Fibroblast of peridontal ligament (primary cell): Measurements from ENCODE around the gene HOXA6.

Source experiments
- DNase-seq: peaks from one replicate; pipeline ENCODE4 v3.0.0-alpha.2; 2010; ENCODE audit errors: extremely low read depth

Gene HOXA6

DNA sequence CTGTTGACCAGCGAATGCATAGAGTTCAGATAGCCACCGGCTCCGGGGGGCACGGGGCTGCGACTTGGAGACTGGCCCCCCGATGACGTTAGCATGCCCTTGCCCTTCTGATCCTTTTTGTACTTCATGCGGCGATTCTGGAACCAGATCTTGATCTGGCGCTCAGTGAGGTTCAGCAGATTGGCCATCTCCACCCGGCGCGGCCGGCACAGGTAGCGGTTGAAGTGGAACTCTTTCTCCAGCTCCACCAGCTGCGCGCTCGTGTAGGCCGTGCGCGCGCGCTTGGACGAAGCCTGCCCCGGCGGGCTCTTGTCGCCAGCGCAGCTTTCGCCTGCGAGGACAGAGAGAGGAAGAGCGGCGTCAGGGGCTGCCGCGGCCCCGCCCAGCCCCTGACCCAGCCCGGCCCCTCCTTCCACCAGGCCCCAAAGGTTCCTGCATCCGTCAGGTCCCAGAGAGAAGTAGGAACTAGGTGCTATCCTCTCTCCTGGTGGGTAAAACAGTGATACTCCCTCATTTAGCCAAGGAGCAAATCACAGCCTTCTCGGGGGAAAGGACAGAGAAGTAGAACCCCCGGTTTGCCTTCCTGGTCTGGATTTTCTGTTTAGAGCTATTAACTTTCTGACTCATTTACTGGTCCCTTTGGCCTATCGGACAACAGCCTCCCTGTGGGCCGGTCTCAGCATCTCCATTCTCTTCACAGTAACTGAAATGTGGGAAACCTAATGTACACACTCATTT lies 39.0 kb downstream of the HOXA6 start:
- no peak for DNase-seq

DNA sequence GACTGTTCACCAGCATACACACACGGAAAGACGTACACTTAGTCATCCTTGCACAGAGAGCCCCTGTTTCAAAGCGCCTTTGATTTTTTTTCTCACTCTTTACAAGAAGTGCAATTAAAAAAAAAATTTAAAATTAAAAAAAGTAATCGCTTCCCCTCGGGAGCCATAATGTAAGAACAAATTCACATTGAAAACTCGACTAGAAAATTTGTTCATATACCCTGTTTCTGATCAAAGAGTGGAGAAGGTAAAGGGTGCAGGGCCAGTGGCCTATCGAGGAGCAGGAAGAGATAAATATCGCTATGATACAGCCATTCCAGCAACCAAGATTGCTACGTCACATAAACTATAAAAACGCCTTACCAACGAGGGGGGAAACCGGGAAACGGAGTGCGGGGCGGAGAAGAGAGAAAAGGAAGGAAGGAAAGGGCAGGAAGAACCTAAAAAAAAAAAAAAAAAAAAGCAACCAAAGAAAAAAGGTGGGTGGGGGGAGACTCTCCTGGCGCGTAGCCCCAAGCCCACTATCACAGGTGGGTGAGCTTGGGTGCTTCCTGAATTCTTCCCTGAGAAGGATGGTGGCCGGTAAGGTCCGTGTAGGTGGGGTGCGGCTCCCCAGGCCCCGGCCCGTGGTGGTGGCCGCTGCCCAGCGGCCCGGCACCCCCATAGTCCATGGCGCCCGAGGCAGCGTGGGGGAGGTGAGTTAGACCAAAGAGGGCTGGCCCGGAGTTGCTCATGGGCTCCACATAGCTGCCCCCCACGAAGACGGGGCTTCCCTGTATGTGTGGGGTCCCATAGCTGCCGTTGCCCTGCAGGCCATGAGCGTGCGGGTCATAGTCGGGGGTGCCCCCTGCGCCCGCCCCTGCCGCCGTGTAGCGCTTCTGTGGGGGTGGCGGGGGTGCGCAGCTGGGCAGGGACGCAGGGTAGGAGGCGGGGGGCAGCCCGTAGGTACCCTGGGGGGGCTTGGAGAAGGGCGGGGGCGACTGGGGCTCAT lies 39.9 kb downstream of the HOXA6 start:
- no peak for DNase-seq

DNA sequence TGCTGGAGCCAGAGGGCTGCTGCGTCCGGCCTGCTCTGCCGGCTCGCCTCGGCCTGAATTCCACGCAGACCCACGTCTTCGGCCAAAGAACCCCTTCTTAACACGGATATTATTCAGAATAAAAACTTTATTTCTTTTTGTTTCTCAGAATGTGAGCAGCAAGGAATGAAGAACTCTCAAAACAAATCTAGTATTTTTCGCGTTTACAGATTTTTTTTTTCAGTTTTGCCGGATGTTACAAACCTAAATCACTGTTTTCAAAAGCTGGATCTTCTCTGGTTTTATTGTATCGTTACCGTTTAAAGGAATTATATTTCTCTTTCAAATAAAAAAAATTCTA lies 40.7 kb downstream of the HOXA6 start:
- DNase-seq: no peak

DNA sequence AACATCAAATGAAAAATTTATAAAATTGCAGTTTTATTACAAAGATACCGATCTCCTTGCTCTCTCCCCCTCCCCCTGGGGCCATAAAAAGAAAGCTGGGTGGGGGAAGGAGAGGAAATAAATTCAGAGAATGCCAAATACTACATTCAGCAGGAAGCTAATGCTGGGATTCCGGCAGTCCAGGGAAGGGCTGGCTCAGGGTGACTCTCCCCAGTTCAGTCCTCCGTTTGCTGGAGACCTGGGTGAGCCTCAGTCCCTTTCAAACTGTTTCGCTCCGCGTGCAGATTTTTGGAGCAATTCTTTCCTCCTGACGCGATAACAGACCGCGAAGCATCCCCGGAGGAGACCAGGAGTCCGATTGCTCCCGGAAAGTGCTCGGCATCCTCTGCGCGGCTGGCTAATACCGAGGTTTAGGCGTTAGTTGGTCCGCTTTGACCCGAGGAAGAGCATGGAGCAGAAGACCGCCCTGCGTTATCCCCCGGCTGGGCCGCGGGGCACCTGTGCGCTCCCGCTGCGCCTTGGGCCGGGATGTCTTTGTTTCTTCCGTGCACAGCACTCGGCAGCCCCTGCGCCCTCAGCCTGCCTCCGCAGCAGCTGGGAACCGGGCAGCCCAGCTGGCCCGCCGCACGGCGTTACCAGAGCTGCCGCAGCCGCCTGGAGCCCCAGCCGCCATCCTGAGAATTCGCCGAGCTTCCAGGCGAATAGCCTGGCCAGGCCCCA lies 41.2 kb downstream of the HOXA6 start:
- no peak for DNase-seq

DNA sequence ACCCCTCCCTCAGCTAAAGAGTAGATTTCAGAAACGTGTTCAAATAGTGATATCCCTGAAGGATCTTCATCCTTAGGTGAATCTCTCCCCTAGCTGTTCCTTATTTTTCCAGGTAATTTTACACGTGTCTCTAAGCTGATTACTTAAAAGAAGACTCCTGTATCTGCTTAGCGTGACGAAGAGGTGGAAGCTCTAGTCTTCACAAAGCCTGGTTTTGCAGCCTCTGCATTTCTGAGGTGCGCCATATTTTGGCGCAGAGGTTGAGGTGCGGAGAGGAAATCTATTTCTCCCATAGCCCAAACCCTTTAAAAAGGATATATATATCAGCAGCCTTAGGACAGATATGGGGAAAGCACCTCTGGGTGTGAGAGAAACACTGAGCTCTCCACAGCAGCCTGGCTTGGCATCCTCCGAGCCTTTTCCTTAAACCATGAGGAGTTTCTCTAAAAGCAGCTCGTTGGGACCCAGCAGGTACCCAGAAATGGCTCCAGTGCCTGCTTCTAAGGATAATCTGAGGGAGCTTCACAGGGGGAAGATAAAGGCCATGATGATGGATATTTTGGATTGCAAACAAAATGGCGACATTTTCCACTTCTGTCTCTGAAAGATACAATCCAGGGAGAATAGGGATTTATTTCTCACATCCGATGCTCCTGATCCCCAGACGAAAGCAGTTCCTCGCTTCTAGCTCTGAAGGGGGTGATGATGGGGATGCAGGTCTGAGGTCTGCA lies 42.1 kb downstream of the HOXA6 start:
- no peak for DNase-seq

DNA sequence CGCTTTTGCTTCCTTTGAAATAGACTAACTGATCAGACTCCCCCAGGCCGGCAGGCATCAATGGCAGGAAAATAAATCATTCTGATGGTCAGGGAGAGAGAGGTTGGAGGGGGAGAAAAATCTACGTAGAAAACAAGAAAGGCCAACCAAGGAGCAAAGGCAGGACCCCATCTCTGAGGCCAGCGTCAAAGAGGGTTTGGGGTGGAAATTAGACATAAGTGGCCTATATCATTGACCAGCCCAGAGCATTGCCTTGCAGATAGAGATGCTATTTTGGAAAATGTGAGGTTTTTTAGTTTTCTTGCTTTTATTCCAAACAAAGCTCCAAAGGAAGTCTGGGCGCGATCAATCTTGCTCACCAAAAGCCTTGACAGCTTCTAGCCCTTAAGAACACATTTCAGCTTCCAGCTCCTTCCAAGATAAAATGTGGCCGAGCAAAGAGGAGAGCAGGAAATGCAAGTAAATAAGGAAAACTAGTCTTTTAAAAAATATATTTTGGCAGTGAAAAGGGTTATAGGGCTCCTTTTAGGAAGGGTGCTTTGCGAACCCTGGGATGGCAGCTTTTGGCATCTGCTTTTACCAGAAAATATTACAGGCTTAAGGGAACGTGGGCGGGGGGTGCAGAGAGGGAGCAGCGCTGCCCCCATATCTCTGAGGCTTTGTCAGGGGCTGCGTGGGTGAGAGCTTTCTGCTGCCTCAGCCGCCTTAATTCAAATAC lies 43.1 kb downstream of the HOXA6 start:
- no peak for DNase-seq

DNA sequence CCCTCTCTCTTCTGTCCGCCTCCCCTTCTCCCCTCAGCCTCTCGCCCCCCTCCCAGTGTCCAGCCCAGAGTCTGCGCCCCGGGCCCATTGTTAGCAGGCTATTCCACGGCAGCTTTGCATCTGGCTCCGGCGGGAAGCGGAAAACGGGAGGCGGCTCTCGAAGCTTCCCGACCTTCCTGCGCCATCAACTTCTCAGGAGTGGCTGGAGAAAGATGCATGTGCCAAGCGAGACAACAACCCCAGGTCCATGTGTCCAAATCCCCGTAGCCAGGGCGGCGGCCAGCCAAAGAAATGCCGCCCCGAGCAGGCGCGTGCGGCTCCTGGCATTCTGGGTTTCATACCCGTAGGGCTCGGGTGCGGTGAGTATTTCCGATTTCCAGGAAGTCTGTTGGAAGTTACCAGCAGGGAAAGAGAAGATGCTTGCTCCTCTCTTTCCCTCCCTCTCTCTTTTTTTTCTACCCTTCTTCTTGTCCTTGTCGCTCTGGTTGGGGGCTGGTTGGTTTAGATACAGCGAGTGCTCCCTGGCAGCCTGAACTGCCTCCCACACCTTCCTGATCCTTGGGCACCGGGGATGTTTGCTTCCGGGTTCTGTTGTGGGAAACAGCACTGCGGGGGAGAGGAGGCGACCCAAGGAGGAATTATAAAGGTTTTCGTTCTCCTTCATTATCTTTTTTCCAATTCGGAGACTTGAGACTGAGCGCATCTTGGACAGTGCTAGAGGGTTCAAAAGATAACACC lies 43.9 kb downstream of the HOXA6 start:
- DNase-seq: no peak

DNA sequence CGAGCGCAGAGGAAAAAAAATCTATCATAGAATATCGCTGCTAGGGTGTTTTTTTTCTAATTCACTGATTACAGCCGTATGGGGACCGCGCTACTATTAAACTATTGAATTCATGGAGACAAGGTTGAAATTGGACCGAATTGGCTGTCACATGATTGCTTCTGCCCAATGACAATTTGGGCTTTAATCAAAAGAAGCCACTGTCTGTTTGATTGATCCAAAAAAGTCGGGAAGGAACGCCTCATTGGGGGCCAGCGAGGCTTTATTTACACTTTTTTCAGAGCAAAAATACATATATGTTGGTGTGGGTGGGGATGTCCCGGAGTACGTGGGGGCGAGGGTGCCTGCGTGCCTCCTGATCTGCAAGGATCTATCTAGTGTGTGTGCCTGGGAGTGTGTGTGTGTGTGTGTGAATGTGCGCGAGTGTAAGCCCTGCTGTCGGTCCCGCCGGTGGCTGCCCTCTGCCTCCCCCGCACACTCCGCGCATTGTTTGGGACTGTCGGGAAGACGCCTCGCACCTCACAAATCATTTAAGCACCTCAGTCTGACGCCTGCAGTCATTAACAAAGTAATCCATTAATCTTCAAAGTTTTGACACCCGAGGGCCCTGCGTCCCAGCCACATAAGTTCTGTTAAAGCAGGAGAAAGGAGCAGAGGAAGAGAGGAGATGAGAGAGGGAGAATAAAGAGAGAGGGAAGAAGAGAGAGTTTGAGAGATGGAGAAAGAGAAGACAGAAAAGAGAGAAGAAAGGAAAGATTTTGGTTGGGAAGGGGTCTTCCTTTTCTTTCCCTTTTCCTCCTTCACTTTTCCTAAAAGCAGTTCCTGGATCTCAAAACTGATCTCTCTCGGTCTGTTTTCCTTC lies 44.8 kb downstream of the HOXA6 start, which contains the start of gene HOXA2:
Gene HOXA2, minus strand, starts transcription at position 103 of the 862 bp plus-strand sequence. CDS start 183 bp downstream, outside the sequence.
- no peak for DNase-seq

DNA sequence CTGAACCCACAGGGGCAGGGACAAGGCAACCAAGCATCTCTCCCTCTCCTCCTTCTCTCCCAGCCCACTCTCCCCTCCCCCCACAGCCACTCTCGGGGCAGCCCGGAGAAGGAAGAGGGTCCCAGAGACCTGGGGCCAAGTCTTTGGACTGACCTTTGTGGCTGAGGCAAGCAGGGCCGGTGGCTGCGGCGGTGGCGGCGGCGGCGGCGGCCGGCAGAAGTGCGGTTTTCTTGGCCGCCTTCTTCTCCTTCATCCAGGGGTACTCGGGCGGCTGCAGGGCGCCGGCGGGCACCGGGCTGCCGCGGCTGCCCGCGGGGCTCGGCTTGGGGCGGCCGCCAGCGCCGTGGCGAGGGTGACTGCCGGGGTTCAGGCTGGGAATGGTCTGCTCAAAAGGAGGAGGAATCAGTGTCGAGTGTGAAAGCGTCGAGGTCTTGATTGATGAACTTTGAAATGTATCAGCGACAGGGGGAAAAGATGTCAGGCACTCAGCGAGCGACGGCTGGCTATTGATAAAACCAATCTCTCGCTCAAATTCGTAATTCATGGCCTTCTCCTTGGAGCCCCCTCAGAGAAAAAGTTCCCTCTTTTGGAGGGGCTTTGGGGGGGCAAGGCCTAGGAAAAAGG lies 45.5 kb downstream of the HOXA6 start:
- DNase-seq: no peak

DNA sequence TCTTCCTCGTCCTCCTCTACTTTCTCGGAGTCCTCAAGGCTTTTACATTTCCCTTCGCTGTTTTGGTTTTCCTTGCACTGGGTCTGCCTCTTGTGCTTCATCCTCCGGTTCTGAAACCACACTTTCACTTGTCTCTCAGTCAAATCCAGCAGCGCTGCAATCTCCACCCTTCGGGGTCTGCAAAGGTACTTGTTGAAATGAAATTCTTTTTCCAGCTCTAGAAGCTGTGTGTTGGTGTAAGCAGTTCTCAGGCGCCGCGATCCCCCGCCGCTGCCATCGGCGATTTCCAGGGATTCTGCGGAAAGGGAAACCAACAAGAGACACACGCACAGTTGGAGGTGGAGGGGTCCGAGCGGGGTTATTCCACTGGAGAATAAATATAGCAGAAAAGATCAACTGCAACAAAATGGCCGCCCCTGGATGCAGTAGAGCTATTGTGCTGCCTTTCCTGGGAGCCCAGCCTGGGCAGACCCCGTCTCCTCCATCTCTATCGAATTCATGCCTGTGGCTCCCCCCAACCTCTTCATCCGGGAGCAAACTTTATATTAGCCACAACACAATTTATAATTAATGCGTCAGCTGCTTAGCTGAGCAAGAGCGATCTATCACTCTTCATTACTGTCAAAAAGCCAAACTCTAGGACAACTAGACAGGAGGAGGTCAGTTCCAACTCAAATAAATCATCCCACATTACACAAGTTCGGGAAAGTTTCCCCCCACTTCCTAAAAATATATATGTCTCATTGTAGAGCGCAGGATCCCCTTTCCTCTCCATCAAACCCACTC lies 46.2 kb downstream of the HOXA6 start:
- DNase-seq: no peak

DNA sequence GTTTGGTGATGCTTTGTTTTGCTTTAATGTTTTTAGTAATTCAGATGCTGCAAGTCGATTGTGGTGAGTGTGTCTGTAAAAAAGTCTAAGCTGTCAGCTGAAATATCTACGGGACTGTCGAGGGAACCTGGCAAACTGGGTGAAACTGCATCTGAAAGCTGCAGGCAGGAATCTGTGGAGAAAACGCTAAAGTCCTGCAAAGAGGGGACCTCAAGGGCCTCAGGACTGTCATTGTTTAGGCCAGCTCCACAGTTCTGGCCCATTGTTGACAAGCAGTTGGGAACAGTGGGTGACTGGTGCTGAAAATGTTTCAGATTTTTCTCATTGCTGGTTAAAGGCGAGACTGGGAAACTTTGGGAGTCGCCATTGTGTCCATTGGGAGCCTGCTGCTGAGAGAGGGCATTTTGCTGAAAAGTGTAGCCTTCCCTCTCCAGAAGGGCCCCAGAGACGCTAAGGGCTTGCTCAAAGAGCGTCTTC lies 46.8 kb downstream of the HOXA6 start:
- no peak for DNase-seq

DNA sequence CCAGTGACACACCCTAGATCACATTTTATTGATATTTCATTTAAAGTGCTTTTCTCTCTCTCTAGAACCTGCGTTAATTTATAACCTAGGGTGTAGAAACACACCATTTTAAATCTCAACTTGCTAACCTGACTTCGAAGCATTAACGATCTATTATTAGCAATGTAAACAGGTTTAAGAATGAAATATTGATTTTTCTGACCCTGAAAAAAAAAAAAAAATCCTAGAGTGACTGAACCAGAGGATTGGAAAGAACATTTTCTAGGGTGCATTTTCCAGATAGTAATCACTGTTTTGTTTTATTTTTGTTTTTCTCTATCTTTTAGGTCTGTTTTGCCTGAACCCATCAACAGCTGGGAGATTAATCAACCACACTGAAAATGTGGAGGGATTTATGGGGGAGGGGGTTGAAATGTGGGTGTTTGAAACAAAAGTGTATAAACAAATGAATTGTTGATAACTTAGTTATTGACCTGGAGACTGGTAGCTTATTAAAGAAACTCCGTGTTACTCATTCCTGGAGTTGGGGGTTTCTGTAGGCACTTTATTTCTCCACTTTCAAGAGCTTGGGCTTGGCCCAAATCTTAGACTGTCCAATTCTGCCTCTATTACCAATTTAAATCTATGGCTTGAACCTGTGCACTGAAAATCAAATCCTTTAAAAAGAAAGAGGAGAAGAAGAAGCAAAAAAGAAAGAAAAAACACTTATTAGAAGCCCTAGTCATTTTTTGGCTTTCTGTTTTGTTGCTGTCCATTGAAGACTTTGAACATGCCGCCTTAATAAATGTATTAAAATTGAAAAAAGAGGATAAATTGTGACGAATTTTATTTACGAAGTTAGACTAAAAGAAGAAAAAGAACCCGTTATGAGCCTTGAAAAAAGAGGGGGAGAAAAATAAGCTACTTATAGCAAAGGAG lies 47.9 kb downstream of the HOXA6 start:
- no peak for DNase-seq

DNA sequence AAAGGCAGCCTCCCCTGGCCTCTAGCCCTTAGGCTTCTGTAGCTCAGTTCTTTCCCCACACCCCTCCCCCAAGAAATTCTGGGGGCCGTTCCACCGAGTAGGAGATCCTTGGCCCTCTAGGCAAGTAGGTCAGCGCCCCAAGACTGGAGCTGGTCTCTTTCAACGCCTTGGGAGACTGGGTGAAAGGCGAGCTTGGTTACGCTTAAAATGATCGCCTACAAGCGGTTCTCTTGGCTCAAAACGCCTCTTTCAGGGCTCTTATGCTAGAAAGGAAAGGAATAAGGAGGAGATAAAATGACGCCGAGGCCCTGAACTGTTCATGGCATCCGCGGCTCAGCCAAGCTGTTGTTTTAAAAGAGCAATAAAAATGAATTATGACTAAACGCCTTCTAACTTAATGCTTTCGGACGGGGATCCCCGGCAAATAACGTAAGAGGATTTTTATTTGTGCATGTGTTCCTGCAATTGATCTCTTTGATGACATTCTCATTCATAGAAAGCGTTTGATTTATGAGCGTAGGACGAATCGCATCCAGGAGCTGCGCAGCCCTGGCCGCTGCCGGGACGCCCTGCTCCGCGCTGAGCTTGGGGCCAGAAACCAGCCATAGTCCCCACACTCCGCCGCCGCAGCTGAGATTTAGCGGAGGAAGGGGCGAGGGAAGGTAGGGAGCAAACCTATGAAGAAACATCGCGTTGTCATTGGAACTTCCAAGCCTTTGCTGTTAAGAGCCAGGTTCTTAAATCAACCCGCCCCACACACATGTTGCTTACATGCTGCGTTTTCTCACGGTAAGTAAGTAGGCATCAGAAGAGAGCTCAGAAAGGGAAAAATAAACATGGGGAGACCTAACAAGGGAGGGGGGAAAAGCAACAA lies 48.8 kb downstream of the HOXA6 start:
- no peak for DNase-seq

DNA sequence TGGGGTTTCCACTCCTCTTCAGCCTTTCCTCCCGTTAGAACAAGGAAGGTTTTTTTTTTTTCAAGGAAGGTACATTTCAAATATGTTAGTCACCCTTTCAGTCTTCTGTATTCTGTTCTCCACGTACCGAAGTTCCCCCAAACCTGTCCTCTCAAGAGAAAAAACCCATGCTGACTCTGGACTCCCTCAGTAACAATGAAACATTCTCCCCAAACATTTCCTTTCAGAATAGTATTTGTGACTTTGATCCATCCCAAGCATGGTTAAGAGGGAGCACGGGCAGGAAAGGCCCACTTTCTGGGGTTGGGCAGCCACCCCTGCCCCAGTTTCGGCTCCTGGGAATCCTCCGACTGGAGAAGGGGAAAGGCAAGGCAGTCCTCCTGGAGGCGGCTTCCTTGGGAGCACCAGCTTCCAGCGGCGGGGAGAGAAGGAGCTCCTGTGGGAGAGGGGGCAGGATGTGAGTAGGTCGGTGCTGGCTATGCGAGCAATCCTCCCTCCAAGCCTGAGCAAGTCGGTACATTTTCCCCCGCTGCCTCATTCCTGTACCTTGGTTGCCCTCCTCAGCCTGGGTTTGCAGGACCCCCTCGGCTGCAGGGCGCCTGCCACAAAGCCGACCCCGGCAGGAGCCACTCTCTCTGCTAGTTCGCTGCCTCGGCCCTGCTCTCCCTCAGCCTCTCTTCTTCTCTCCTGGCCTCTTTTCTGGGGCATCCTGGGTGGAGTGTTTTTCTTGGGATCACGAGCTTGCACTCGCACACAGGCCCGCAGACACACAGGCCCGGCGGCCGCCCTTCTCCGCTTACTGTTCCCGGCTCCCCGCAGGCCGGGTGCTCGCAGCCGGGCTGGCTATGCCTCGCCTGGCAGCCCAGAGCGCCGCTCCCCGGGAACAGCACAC lies 49.6 kb downstream of the HOXA6 start:
- DNase-seq: no peak
